ENCODE results near the gene ATP13A3. TPM values are rescaled to one million over a fixed set of nuclear protein-coding genes. Genes with fewer than 3 reads are reported as not detected.

ATP13A3 gene
- total RNA-seq, 1 donor from 2014 or later = 79.2 TPM

- TF ChIP-seq CTCF (IDR thresholded peaks at IDR 0.05; ENCODE audit: insufficient read depth, low read depth, low read length) = no peak
- no peak for TF ChIP-seq EZH2 (IDR thresholded peaks at IDR 0.05; ENCODE audit: insufficient read depth, low read length)
- Histone ChIP-seq H3K4me3 (ENCODE audit: insufficient read depth, low read depth, low read length) (no peak overlapping the region), H3K4me2 (ENCODE audit: low read length) (no peak overlapping the region), H3K27me3 (ENCODE audit: insufficient read depth, low read length) (no peaks in the 10 kb centered on the region), H3K9me3 (ENCODE audit: insufficient read depth, low read depth, low read length) (no peaks in the 10 kb centered on the region), H3K36me3 (ENCODE audit: insufficient read depth, low read length) (peaks cover 18% of the 10 kb centered on the region), H4K20me1 (ENCODE audit: insufficient read depth, low read length) (peaks cover 36% of the 10 kb centered on the region), H3K27ac (ENCODE audit: low read depth, low read length) (no peak overlapping the region), H3K9ac (ENCODE audit: low read length) (no peak overlapping the region), H3K4me1 (ENCODE audit: insufficient read depth, low read length) (peaks cover 5% of the 10 kb centered on the region), H3K79me2 (ENCODE audit: insufficient read depth, low read length) (no peaks in the 10 kb centered on the region), H2AFZ (ENCODE audit: low read depth, low read length) (no peak overlapping the region)
- FAIRE-seq (peak; percentile 23), DNase-seq (ENCODE audit: low read depth) (no peak)
- Mint-ChIP-seq H3K27ac (ENCODE audit: unreplicated experiment) (no peak overlapping the region), H3K27me3 (ENCODE audit: low read depth, unreplicated experiment) (no peaks in the 10 kb centered on the region), H3K36me3 (ENCODE audit: low read depth, unreplicated experiment) (peaks cover 4% of the 10 kb centered on the region), H3K9me3 (ENCODE audit: unreplicated experiment) (no peaks in the 10 kb centered on the region), H3K4me3 (ENCODE audit: unreplicated experiment) (no peak overlapping the region), H3K4me1 (ENCODE audit: low read depth, unreplicated experiment) (peaks cover 2% of the 10 kb centered on the region)
Observed at GRCh38 chr3:194418671-194419070, 68.1 kb downstream of the ATP13A3 start.

GRCh38 chr3:194407423-194407822, 79.4 kb downstream of the ATP13A3 start:
- Histone ChIP-seq H3K27ac (ENCODE audit: low read depth, low read length) (no peak overlapping the region), H3K4me2 (ENCODE audit: low read length) (peak overlapping the region; percentile 13), H3K4me3 (ENCODE audit: insufficient read depth, low read depth, low read length) (no peak overlapping the region), H3K4me1 (ENCODE audit: insufficient read depth, low read length) (peaks cover 7% of the 10 kb centered on the region), H3K36me3 (ENCODE audit: insufficient read depth, low read length) (peaks cover 29% of the 10 kb centered on the region), H4K20me1 (ENCODE audit: insufficient read depth, low read length) (peaks cover 4% of the 10 kb centered on the region), H3K9me3 (ENCODE audit: insufficient read depth, low read depth, low read length) (no peaks in the 10 kb centered on the region), H3K27me3 (ENCODE audit: insufficient read depth, low read length) (no peaks in the 10 kb centered on the region), H2AFZ (ENCODE audit: low read depth, low read length) (no peak overlapping the region), H3K9ac (ENCODE audit: low read length) (no peak overlapping the region), H3K79me2 (ENCODE audit: insufficient read depth, low read length) (no peaks in the 10 kb centered on the region)
- Mint-ChIP-seq H3K4me1 (ENCODE audit: low read depth, unreplicated experiment) (peaks cover 11% of the 10 kb centered on the region), H3K27me3 (ENCODE audit: low read depth, unreplicated experiment) (no peaks in the 10 kb centered on the region), H3K36me3 (ENCODE audit: low read depth, unreplicated experiment) (peaks cover 4% of the 10 kb centered on the region), H3K4me3 (ENCODE audit: unreplicated experiment) (no peak overlapping the region), H3K27ac (ENCODE audit: unreplicated experiment) (no peak overlapping the region), H3K9me3 (ENCODE audit: unreplicated experiment) (no peaks in the 10 kb centered on the region)
- no peak for TF ChIP-seq CTCF (IDR thresholded peaks at IDR 0.05; ENCODE audit: insufficient read depth, low read depth, low read length)
- TF ChIP-seq EZH2 (IDR thresholded peaks at IDR 0.05; ENCODE audit: insufficient read depth, low read length) = no peak
- DNase-seq (ENCODE audit: low read depth) = peak; percentile 63
- no peak for FAIRE-seq

- DNase-seq (ENCODE audit: low read depth) (peak; percentile 31), FAIRE-seq (no peak)
- H3K36me3 Mint-ChIP-seq (ENCODE audit: low read depth, unreplicated experiment) = peaks cover 4% of the 10 kb centered on the region
- Histone ChIP-seq H3K27ac (ENCODE audit: low read depth, low read length) (no peak overlapping the region), H3K79me2 (ENCODE audit: insufficient read depth, low read length) (no peaks in the 10 kb centered on the region), H2AFZ (ENCODE audit: low read depth, low read length) (no peak overlapping the region), H3K36me3 (ENCODE audit: insufficient read depth, low read length) (peaks cover 16% of the 10 kb centered on the region), H4K20me1 (ENCODE audit: insufficient read depth, low read length) (peaks cover 4% of the 10 kb centered on the region), H3K4me3 (ENCODE audit: insufficient read depth, low read depth, low read length) (no peak overlapping the region), H3K9me3 (ENCODE audit: insufficient read depth, low read depth, low read length) (no peaks in the 10 kb centered on the region), H3K9ac (ENCODE audit: low read length) (no peak overlapping the region), H3K4me2 (ENCODE audit: low read length) (no peak overlapping the region), H3K27me3 (ENCODE audit: insufficient read depth, low read length) (no peaks in the 10 kb centered on the region), H3K4me1 (ENCODE audit: insufficient read depth, low read length) (peaks cover 7% of the 10 kb centered on the region)
- H3K4me3 Mint-ChIP-seq (ENCODE audit: unreplicated experiment) = no peak overlapping the region
- TF ChIP-seq EZH2 (IDR thresholded peaks at IDR 0.05; ENCODE audit: insufficient read depth, low read length) = no peak
- no peaks in the 10 kb centered on the region for H3K27me3 Mint-ChIP-seq (ENCODE audit: low read depth, unreplicated experiment)
- peaks cover 15% of the 10 kb centered on the region for H3K4me1 Mint-ChIP-seq (ENCODE audit: low read depth, unreplicated experiment)
- no peaks in the 10 kb centered on the region for H3K9me3 Mint-ChIP-seq (ENCODE audit: unreplicated experiment)
- H3K27ac Mint-ChIP-seq (ENCODE audit: unreplicated experiment) = peak overlapping the region; percentile 87
Observed at GRCh38 chr3:194405766-194406165, 81.0 kb downstream of the ATP13A3 start.
